ENCODE results near the gene NDUFAF7.

DNA sequence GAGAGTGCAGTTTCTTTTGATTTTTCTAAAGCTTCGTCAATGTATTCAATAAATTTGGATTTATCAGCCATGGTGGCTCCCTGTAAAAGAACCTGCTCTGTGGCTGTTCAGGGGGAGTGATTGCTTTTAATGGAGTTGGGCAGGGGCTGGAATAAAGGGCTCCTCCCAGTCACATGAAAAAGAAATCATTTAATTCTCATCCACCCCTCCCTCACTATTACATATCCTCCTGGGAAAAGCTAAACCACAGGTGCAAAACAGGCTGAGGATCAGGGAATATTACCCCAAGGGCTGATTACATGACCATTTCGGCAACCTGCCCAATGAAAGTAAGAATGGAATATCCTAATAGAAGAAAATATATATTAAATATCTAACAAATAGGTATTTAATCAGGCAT, 42.9 kb upstream of the NDUFAF7 start, which contains the start of gene SULT6B1:
- TF ChIP-seq, protein P1, sequence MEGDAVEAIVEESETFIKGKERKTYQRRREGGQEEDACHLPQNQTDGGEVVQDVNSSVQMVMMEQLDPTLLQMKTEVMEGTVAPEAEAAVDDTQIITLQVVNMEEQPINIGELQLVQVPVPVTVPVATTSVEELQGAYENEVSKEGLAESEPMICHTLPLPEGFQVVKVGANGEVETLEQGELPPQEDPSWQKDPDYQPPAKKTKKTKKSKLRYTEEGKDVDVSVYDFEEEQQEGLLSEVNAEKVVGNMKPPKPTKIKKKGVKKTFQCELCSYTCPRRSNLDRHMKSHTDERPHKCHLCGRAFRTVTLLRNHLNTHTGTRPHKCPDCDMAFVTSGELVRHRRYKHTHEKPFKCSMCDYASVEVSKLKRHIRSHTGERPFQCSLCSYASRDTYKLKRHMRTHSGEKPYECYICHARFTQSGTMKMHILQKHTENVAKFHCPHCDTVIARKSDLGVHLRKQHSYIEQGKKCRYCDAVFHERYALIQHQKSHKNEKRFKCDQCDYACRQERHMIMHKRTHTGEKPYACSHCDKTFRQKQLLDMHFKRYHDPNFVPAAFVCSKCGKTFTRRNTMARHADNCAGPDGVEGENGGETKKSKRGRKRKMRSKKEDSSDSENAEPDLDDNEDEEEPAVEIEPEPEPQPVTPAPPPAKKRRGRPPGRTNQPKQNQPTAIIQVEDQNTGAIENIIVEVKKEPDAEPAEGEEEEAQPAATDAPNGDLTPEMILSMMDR (IDR thresholded peaks at IDR 0.05; ENCODE audit: low read length): no peak
- no peak for TF ChIP-seq EZH2 (IDR thresholded peaks at IDR 0.05; ENCODE audit: borderline replicate concordance, low read length)
